HepG2 (cell line): Measurements from ENCODE around the gene ADAM8. TPM values are rescaled to one million over a fixed set of nuclear protein-coding genes. Genes with fewer than 3 reads are reported as not detected.

ENCODE experiments used
- AGO2 ChIP-seq: fragments of 200-400 bp; formaldehyde crosslinking; optimal IDR thresholded peaks from 2 replicates; pipeline ENCODE3; 2017; ENCODE audit warnings: mild to moderate bottlenecking, low read depth, low read length, moderate library complexity
- DZIP1 ChIP-seq: sonication (generic); formaldehyde crosslinking; IDR thresholded peaks from 2 replicates; pipeline ENCODE4 v1.5.0; 2020; ENCODE audit warnings: mild to moderate bottlenecking, missing genetic modification reagents
- FOXA1 ChIP-seq, 2 experiments: fragments of 450-650 bp in 1 of 2; sonication (generic) in 1 of 2; formaldehyde crosslinking in 1 of 2; IDR thresholded peaks; 2 replicates each; pipeline versions ENCODE4 v1.4.0 to v1.6.1; 2016 to 2020; ENCODE audit warnings: missing genetic modification reagents in 1 of 2
- FUBP1 ChIP-seq: sonication (generic); formaldehyde crosslinking; IDR thresholded peaks from 2 replicates; pipeline ENCODE4 v1.5.1; 2020; ENCODE audit warnings: missing genetic modification reagents, mild to moderate bottlenecking, borderline replicate concordance
- KLF15 ChIP-seq: sonication (generic); formaldehyde crosslinking; IDR thresholded peaks from 2 replicates; pipeline ENCODE4 v1.8.1; 2023; ENCODE audit warnings: borderline replicate concordance, mild to moderate bottlenecking, inconsistent platforms, missing genetic modification reagents, mixed read lengths
- MYNN ChIP-seq: sonication (generic); formaldehyde crosslinking; IDR thresholded peaks from 2 replicates; pipeline ENCODE4 v1.4.0; 2020; ENCODE audit warnings: mild to moderate bottlenecking, low read depth, missing genetic modification reagents
- PLSCR1 ChIP-seq: sonication (generic); formaldehyde crosslinking; IDR thresholded peaks from 2 replicates; pipeline ENCODE4 v1.5.0; 2020; ENCODE audit warnings: missing genetic modification reagents, mild to moderate bottlenecking, borderline replicate concordance
- ZBTB39 ChIP-seq: sonication (generic); formaldehyde crosslinking; IDR thresholded peaks from 2 replicates; pipeline ENCODE4 v1.5.0; 2020; ENCODE audit warnings: missing genetic modification reagents
- ZNF142 ChIP-seq: sonication (generic); formaldehyde crosslinking; IDR thresholded peaks from 2 replicates; pipeline ENCODE4 v1.4.0; 2020; ENCODE audit warnings: missing genetic modification reagents
- ZNF567 ChIP-seq: sonication (generic); formaldehyde crosslinking; IDR thresholded peaks from 2 replicates; pipeline ENCODE4 v1.8.1; 2023; ENCODE audit warnings: mild to moderate bottlenecking, missing genetic modification reagents, borderline replicate concordance
- polyA plus RNA-seq, 8 experiments: library from polyadenylated mRNA; depleted of rRNA in 3 of 8; stranded (reverse) in 7 of 8; unstranded in 1 of 8; fragments of >200 nt; fragmentation: Illumina TruSeq in 4 of 8; extraction: Trizol in 4 of 8; gene quantifications; 2 replicates each; pipeline versions ENCODE4 v1.2.1 to v1.2.3, GENCODE V29; 2011 to 2016; ENCODE audit warnings: low read depth in 4 of 8, missing spikeins in 1 of 8, mixed read lengths in 1 of 8; ENCODE audit not compliant: insufficient read depth in 1 of 8
- total RNA-seq, 5 experiments: library from RNA; depleted of rRNA; stranded (reverse); fragments of >200 nt; fragmentation: Illumina TruSeq; extraction: Trizol; gene quantifications; 2 replicates each; pipeline ENCODE4 v1.2.3, GENCODE V29; 2016; ENCODE audit warnings: low read depth in 1 of 5

Gene ADAM8
- total and polyA plus RNA-seq, 2 of the 13 experiments (the other 11 are each of a cell fraction or from before 2014, with no cell fraction given), result 0.24 to 0.93 TPM

- TF ChIP-seq FUBP1 (CRISPR knock-in tag), result 0 out of 2 replicates have a peak, but pooled peaks have one; percentile 42
- no peak for TF ChIP-seq MYNN (CRISPR knock-in tag)
- no peak for TF ChIP-seq ZNF567 (CRISPR knock-in tag)
- TF ChIP-seq ZBTB39 (CRISPR knock-in tag), result no peak
- TF ChIP-seq PLSCR1 (CRISPR knock-in tag), result no peak
- TF ChIP-seq DZIP1 (CRISPR knock-in tag), result no peak
- no peak for TF ChIP-seq KLF15 (CRISPR knock-in tag)
- TF ChIP-seq ZNF142 (CRISPR knock-in tag), result peak; percentile 98
- no peak for TF ChIP-seq FOXA1 (IDR thresholded peaks at IDR 0.05)
- no peak for TF ChIP-seq FOXA1 (CRISPR knock-in tag; IDR thresholded peaks at IDR 0.05)
- peak; percentile 69 for TF ChIP-seq AGO2
Measured at GRCh38 chr10:133308421-133309099, 31.9 kb upstream of the ADAM8 start, which contains the start of the genes TUBGCP2 and ZNF511 (continued).
